Activated naive CD4-positive, alpha-beta T cell (primary cell): ENCODE data around the gene CANX.

Source experiments
- DNase-seq, 4 experiments: peaks; one replicate each; lab custom pipeline; 2025; lab: John Stamatoyannopoulos, UW

CANX gene

DNA sequence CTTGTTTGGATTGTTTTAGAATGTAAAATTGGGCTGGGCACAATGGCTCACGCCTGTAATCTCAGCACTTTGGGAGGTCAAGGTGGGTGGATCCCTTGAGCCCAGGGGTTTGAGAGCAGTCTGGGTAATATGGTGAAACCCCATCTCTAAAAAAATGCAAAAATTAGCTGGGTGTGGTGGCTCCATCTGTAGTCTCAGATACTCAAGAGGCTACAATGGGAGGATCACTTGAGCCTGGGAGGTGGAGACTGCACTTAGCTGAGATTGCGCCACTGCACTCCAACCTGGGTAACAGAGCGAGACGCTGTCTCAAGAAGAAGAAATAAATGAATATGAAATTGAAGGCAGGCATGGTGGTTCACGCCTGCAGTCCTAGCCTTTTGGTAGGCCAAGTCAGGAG lies 55.2 kb downstream of the CANX start:
- no peak for DNase-seq

GRCh38 chr5:179755022-179755421 lies 56.3 kb downstream of the CANX start:
- DNase-seq = no peak

DNA sequence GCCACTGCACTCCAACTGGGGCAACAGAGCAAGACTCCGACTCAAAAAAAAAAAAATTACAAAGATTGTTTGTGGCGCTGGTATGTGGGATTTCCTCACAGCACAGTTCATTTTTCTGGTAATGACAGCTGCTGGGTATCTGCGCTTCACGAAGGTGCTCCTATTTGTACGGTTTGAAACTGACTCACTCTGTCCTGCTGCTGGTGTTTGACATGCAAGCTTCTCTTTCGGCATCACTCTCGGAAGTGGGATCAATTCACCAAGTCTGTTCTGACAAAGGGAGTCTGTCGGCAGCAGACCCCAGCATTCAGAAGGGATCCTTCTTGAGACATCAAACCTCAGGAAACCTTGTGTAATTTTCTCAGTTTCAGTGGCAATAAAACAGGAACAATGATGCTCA lies 60.2 kb downstream of the CANX start:
- no peak for DNase-seq

DNA sequence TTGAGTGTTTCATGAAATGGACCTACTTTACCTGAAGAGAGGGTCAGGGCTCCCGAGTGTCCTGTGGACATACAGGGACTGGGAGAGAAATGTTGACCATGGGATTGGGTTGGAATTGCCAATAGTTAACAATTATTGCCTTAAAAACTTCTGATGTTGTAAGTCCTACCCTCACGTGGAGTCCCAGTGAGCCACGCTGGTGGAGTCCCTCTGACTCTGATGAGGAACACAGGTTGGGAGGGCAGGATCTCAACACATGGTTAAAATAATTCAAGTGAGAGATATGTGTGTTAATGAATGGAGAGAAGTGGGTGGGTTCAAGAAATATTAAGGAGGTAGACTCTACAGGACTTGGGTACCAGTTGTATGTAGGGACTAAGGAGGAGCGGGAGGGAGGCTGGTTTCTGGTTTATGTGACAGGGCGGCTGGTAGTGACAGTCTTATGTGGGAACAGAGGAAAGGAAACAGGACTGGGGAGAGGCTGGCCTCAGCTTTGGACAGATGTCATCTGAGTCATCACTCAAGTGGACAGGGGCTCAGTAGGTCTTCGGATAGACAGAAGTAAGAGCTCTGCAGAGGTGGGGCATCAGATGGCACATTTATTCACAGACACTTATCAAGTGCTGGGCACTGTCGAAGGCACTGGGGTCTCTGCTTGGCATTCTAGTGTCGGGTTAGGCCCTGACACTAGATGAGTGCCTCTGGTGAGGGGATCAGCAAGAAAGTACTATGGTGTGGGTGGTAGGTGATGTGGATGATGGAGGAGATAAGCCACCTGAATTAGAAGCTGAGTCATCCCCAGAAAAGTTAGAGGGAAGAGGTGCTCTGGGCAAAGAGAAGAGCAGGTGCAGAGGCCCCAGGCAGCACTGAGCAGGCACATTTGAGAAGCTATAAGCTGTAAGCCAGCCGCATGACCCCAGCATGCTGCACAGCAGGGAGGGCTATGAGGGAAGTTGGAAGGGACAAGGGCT lies 61.1 kb downstream of the CANX start:
- no peak for DNase-seq

DNA sequence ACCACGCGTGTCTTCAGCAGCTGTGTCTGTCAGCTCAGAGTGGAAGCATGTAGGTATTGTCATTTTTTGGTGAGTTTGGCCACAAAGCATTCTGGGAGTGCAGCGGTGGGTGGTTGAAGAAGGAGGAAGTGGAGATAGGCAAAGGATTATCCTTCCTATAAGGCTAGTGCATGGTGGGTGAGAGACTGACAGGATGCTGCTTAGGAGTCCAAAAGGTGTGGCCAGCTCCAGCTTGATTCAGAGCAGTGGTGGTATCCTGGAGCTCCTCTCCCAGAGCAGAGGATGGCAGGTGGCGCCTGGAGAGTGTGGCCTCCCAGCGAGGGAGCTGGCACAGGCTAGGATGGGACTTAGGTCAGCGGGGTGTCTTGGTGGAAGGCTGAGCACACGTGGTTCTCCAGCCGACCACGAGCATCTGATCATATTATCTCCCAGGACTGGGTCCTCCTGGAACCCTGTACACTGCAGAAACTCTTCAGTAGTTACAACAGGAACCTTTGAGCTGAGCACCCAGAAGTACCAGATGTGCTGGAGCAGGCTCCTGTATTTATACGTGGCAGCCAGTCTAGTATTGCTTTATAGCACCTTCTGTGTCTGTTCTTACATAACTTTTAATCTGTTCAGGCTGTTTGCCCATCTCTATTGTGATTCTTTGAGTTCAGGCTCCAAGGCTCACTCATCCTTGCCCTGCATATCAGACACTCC lies 63.5 kb downstream of the CANX start:
- peak in 1 of 4 experiments; percentile 6 for DNase-seq

- DNase-seq = no peak
These were observed 64.0 kb downstream of the CANX start for GRCh38 chr5:179762781-179763176.

- DNase-seq = peak in 2 of 4 experiments; percentile 8 to 14
These were observed 64.6 kb downstream of the CANX start for GRCh38 chr5:179763215-179763945.

GRCh38 chr5:179764056-179764455 lies 65.3 kb downstream of the CANX start:
- DNase-seq = no peak

GRCh38 chr5:179765400-179765799 lies 66.6 kb downstream of the CANX start:
- no peak for DNase-seq

DNA sequence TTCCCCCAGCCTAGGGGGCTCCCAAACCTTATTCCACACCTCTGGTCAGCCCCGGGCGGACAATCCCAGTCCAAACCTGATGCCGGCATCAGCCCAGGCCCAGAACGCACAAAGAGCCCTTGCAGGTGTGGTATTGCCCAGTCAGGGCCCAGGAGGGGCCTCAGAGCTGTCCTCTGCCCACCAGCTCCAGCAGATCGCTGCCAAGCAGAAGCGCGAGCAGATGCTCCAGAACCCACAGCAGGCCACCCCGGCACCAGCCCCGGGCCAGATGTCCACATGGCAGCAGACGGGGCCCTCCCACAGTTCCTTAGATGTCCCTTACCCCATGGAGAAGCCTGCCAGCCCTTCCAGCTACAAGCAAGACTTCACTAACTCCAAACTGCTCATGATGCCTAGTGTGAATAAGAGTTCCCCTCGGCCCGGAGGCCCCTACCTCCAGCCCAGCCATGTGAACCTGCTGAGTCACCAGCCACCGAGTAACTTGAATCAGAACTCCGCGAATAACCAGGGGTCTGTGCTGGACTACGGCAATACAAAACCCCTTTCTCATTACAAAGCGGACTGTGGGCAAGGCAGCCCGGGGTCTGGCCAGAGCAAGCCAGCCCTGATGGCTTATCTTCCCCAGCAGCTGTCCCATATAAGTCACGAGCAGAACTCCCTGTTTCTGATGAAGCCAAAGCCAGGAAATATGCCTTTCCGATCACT lies 67.4 kb downstream of the CANX start:
- no peak for DNase-seq

GRCh38 chr5:179766726-179767455 lies 68.1 kb downstream of the CANX start:
- no peak for DNase-seq

- DNase-seq = no peak
These were observed 68.8 kb downstream of the CANX start for GRCh38 chr5:179767496-179768100.

- DNase-seq = no peak
These were observed 69.7 kb downstream of the CANX start for GRCh38 chr5:179768326-179769085.

DNA sequence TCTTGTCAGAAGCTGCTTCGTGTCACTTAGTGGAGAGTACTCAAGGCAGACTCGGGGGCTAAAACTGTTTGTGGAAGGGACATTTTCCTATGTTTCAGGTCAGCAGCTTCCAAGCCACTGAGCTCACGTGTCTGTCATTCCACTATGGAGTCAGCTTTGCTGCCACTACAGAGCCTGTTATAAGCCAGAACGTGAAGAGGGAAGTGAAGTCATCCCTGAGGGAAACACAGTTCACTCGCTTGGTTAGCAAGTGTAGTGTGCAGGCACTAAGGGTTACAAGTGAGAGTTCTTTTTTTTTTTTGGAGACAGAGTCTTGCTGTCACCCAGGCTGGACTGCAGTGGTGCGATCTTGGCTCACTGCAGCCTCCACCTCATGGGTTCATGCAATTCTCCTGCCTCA lies 70.5 kb downstream of the CANX start:
- DNase-seq = no peak

DNA sequence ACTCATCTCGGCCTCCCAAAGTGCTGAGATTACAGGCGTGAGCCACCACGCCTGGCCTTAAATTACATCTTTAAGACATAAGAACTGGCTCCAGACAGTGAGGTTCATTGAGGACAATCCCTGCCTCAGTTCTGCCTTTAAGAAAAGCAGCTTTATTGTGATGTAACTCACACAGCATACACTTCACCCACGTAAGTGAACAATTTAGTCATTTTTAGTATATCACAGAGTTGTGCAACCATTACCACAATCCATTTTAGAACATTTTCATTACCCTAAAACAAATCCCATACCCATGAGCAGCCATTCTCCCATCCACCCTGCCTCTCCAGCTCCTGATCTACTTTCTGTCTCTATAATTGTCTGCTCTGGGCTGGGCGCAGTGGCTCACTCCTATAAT lies 71.0 kb downstream of the CANX start:
- no peak for DNase-seq

DNA sequence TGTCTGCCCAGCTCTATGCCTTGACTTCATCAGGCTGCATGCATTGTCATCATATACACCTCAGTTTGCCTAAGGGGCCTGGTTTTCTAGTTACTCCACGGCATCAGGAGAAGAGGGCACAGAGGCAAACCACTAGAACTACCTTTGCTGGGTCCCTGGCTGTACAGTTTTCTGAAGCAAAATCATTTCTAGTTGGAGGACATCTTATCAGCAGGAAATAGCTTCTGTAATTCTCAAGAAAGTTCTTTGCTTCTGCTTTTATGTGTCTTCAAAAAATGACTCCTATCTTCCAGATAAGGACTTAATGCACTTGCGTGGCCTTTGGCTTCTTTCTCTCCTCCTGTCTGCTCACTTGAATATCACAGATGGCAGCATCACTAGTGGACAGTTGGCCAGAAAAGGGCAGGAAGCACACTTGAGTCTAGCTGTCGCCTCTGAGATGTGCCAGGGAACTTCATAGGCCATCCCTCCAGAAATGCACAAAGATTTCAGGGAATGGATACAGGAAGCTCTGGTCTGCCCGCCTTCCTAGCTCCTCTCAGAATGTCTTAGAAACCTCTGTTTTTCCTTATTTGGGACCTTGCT lies 72.6 kb downstream of the CANX start:
- DNase-seq = no peak

DNA sequence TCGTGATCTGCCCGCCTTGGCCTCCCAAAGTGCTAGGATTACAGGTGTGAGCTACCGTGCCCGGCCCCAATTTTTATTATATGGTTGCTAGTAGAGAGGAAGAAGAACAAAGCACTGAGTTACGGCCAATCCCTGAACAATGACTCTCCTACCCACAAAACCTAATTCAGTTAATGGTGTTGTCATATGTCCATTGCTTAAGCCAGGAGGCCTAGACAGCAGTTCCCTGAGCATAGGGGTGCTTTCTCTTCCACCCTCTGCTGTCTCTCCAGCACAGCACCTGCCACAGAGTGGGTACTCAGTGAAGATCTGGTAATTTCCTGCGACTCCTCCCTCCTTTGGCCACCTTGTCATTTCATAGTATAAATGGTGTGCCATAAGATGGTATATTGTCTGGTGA lies 73.6 kb downstream of the CANX start:
- no peak for DNase-seq

GRCh38 chr5:179773686-179774040 lies 74.9 kb downstream of the CANX start:
- DNase-seq = no peak

DNA sequence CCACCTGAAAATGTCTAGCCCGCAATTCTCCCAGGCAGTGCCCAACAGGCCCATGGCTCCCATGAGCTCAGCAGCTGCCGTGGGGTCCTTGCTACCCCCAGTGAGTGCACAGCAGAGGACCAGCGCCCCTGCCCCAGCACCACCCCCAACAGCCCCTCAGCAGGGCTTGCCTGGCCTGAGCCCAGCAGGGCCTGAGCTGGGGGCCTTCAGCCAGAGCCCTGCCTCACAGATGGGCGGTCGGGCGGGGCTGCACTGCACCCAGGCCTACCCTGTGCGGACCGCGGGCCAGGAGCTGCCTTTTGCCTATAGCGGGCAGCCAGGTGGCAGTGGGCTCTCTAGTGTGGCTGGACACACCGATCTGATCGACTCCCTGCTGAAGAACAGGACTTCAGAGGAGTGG lies 75.7 kb downstream of the CANX start:
- no peak for DNase-seq
